Pancreas (tissue), 10 donors: ENCODE data around the gene FGF11. TPM values are rescaled to one million over a fixed set of nuclear protein-coding genes. Genes with fewer than 3 reads are reported as not detected.

ENCODE experiments used
- ATAC-seq, 4 donors: fragments of 200-7000 bp; cut with Tn5 transposase; one replicate each; pipeline versions ENCODE4 v1.8.0 to v1.9.1; 2020; ENCODE audit warnings: mild to moderate bottlenecking in 4 of 4, moderate library complexity in 4 of 4
- DNase-seq, 6 donors: peaks; one replicate each; pipeline ENCODE4 v3.0.0-alpha.2; 2020
- FAIRE-seq: peaks from 2 replicates; lab custom pipeline; 2012; peaks lifted over from hg19 to GRCh38; lab: Jason Lieb, UNC
- H3K27ac ChIP-seq, 4 donors: fragments of 200-600 bp; sonication (generic); 1 replicate in 3 of 4; 2 replicates in 1 of 4; pipeline versions ENCODE4 v1.5.0 to v1.8.0; 2020
- H3K27me3 ChIP-seq, 4 donors: fragments of 200-600 bp; one replicate each; pipeline ENCODE4 v1.8.0; 2021
- H3K36me3 ChIP-seq, 3 donors: fragments of 200-600 bp; sonication (generic) in 1 of 3; one replicate each; pipeline versions ENCODE4 v1.5.0 to v1.8.0; 2020 to 2021
- H3K4me1 ChIP-seq, 3 donors: fragments of 200-600 bp; one replicate each; pipeline ENCODE4 v1.8.0; 2021
- H3K4me3 ChIP-seq, 4 donors: fragments of 200-600 bp; sonication (generic) in 2 of 4; one replicate each; pipeline versions ENCODE4 v1.5.0 to v1.8.0; 2020 to 2021
- H3K9me3 ChIP-seq, 4 donors: fragments of 200-600 bp; one replicate each; pipeline ENCODE4 v1.8.0; 2021
- CTCF ChIP-seq, 4 donors: fragments of 200-600 bp; sonication (generic) in 3 of 4; IDR thresholded peaks; one replicate each; pipeline versions ENCODE4 v1.5.0 to v1.8.0; 2021; ENCODE audit warnings: antibody characterized with exemption in 4 of 4
- WGBS, 2 donors: extraction: QIAGEN DNeasy Blood & Tissue Kit; methylation state at CpG; one replicate each; pipeline ENCODE4 v1.1.7; 2013; 5-methylcytosine and 5-hydroxymethylcytosine counted together
- intact Hi-C, 3 donors: fragments of 100-400 bp; cut with DNase I; formaldehyde crosslinking; loops; one replicate each; pipeline versions ENCODE4 v1.11.1 to v1.14.2; 2022
- polyA plus RNA-seq, 2 donors: library from polyadenylated mRNA; stranded (reverse); fragments of 200-250 nt; gene quantifications; one replicate each; pipeline ENCODE4 v1.2.3, GENCODE V29; 2013
- total RNA-seq, 6 donors: library from RNA; stranded (reverse); fragmentation: NEBNext Ultra II Directional in 4 of 6; extraction: Animal tissue kit (Norgen Biotek cat#: 25700) in 4 of 6; gene quantifications; one replicate each; pipeline versions ENCODE4 v1.2.1 to v1.2.4, GENCODE V29; 2021 to 2023
- donor health status: healthy with polysubstance abuse.
- donor health status: DM: no; HTN: no; CAD: no; lungs with moderate emphysema.
- donor health status: DM: no; HTN: no; CAD: no.
- donor health status: control.
- donor health status: control.
- donor health status: Bipolar disorder and iron deficiency.
- donor health status: DM: yes; HTN: yes; CAD: no.
- donor health status: DM: no; HTN: no; CAD: no.
- donor health status: DM: no; HTN: no; CAD: no.
- donor health status: DM: yes; HTN: yes; CAD: no.

Gene FGF11
- total and polyA plus RNA-seq, 8 donors: 0.09 to 1.1 (median 0.43) TPM

GRCh38 chr17:7408252-7408727, 31.0 kb upstream of the FGF11 start:
- no peaks in the 10 kb centered on the region for H3K9me3 ChIP-seq
- 65 to 67% methylated on average over 56 to 58 of the region's 58 CpGs for WGBS, 2 donors
- H3K4me1 ChIP-seq: no peaks in the 10 kb centered on the region
- no peak for TF ChIP-seq CTCF (IDR thresholded peaks at IDR 0.05)
- ATAC-seq (no peak), DNase-seq (no peak), FAIRE-seq (no peak)
- no peak overlapping the region for H3K4me3 ChIP-seq
- intact Hi-C loops: no loop called here
- H3K36me3 ChIP-seq: no peaks in the 10 kb centered on the region
- H3K27me3 ChIP-seq: no peaks in the 10 kb centered on the region
- H3K27ac ChIP-seq: no peak overlapping the region

DNA sequence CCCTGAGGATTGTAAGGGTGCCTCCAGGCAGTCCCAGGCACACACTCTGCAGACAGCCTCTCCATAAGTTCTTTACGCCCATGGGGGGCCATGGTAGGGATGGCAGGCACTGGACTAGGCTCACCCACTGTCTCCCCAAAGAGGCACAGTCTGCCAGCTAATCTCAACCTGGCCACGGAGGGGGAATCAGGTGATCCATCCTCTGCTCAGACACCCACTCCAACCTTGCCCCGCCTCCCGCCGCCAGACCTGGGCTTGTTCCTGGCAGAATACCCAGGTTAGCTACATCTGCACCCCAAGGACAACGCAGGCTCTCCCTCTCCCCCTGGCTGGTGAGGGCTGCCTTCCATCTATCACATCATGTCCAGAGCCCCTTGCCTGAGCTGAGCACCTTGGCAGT, 30.4 kb upstream of the FGF11 start:
- no peaks in the 10 kb centered on the region for H3K9me3 ChIP-seq
- no peaks in the 10 kb centered on the region for H3K36me3 ChIP-seq
- H3K27ac ChIP-seq: no peak overlapping the region
- no peak for DNase-seq
- H3K4me3 ChIP-seq: no peak overlapping the region
- intact Hi-C loops: no loop called here
- no peaks in the 10 kb centered on the region for H3K4me1 ChIP-seq
- ATAC-seq: no peak
- TF ChIP-seq CTCF (IDR thresholded peaks at IDR 0.05): no peak
- FAIRE-seq: no peak
- H3K27me3 ChIP-seq: no peaks in the 10 kb centered on the region
- WGBS, 2 donors: 66 to 72% methylated on average over 6 of the region's 6 CpGs

- no peak for ATAC-seq
- FAIRE-seq: no peak
- H3K4me1 ChIP-seq: no peaks in the 10 kb centered on the region
- WGBS, 2 donors: 81 to 85% methylated on average over 6 of the region's 6 CpGs
- no peaks in the 10 kb centered on the region for H3K36me3 ChIP-seq
- DNase-seq: no peak
- H3K27me3 ChIP-seq: no peaks in the 10 kb centered on the region
- H3K9me3 ChIP-seq: no peaks in the 10 kb centered on the region
- no peak for TF ChIP-seq CTCF (IDR thresholded peaks at IDR 0.05)
- intact Hi-C loops: no loop called here
- no peak overlapping the region for H3K27ac ChIP-seq
- no peak overlapping the region for H3K4me3 ChIP-seq
Observed at GRCh38 chr17:7409716-7410115, 29.6 kb upstream of the FGF11 start.

GRCh38 chr17:7410634-7411426, 28.5 kb upstream of the FGF11 start:
- FAIRE-seq: no peak

More at GRCh38 chr17:7410634-7411426, 28.5 kb upstream of the FGF11 start:
- DNase-seq (no peak), ATAC-seq (no peak)
- WGBS, 2 donors: 81 to 82% methylated on average over 25 of the region's 25 CpGs
- Histone ChIP-seq H3K4me1 (no peaks in the 10 kb centered on the region), H3K27ac (no peak overlapping the region), H3K27me3 (no peaks in the 10 kb centered on the region), H3K36me3 (no peaks in the 10 kb centered on the region), H3K4me3 (no peak overlapping the region), H3K9me3 (no peaks in the 10 kb centered on the region)
- intact Hi-C loops: no loop called here
- TF ChIP-seq CTCF (IDR thresholded peaks at IDR 0.05): no peak
